Neural cell (in vitro differentiated cells): ENCODE data around the gene ACOT6.

Experiments used
- CTCF ChIP-seq: fragments of 450-650 bp; IDR thresholded peaks from 2 replicates; pipeline ENCODE4 v1.5.1; 2014; ENCODE audit warnings: antibody characterized with exemption, mild to moderate bottlenecking, moderate library complexity; ENCODE audit not compliant: poor library complexity, severe bottlenecking
- EP300 ChIP-seq: fragments of 450-650 bp; conservative IDR thresholded peaks from 2 replicates; pipeline ENCODE4 v1.6.1; 2014; ENCODE audit warnings: antibody characterized with exemption, mild to moderate bottlenecking, moderate library complexity; ENCODE audit not compliant: poor library complexity, severe bottlenecking
- EZH2 ChIP-seq: fragments of 200-600, 300-800 bp; shearing (Covaris generic), sonication (generic); IDR thresholded peaks from 2 replicates; pipeline ENCODE4 v1.6.1; 2014; ENCODE audit warnings: antibody characterized with exemption, low read length, borderline replicate concordance, mild to moderate bottlenecking; ENCODE audit not compliant: insufficient read depth, poor library complexity, severe bottlenecking
- MXI1 ChIP-seq: fragments of 450-650 bp; conservative IDR thresholded peaks from 2 replicates; pipeline ENCODE4 v1.6.1; 2014; ENCODE audit warnings: antibody characterized with exemption, mild to moderate bottlenecking; ENCODE audit not compliant: poor library complexity, severe bottlenecking
- POLR2AphosphoS5 ChIP-seq: IDR thresholded peaks from 2 replicates; pipeline ENCODE4 v1.6.1; 2012
- RAD21 ChIP-seq: fragments of 450-650 bp; conservative IDR thresholded peaks from 2 replicates; pipeline ENCODE4 v1.6.1; 2014; ENCODE audit warnings: antibody characterized with exemption, mild to moderate bottlenecking, moderate library complexity
- SMC3 ChIP-seq: fragments of 450-650 bp; conservative IDR thresholded peaks from 2 replicates; pipeline ENCODE4 v1.6.1; 2014; ENCODE audit warnings: antibody characterized with exemption, mild to moderate bottlenecking, moderate library complexity; ENCODE audit not compliant: poor library complexity
- TAF1 ChIP-seq: IDR thresholded peaks from 2 replicates; pipeline ENCODE4 v1.6.1; 2012; ENCODE audit warnings: low read depth

GRCh38 chr14:73655851-73656250, 43.5 kb downstream of the ACOT6 start:
- TF ChIP-seq EZH2: no peak
- no peak for TF ChIP-seq CTCF
- TF ChIP-seq POLR2AphosphoS5: no peak
- no peak for TF ChIP-seq SMC3
- no peak for TF ChIP-seq RAD21
- no peak for TF ChIP-seq MXI1
- TF ChIP-seq TAF1: no peak
- no peak for TF ChIP-seq EP300
